Activated effector memory CD4-positive, alpha-beta T cell treated with Interleukin-2 at 50 U/mL for 16 hours (primary cell): ENCODE measurements around the gene RAMAC.
"Not testable (repeated sequence)": the region's sequence is repeated elsewhere in the genome, so short reads cannot be mapped to it uniquely, and the experiment has no call there.

ENCODE experiments used
- DNase-seq: peaks from one replicate; pipeline ENCODE4 v3.0.0-alpha.2; 2020

RAMAC gene

GRCh38 chr15:83016906-83017305, 30.9 kb downstream of the RAMAC start:
- DNase-seq: no peak

- no peak for DNase-seq
Measured at GRCh38 chr15:83018436-83018835, 32.4 kb downstream of the RAMAC start.

- DNase-seq: no peak
Measured at GRCh38 chr15:83030021-83030420, 44.0 kb downstream of the RAMAC start.

GRCh38 chr15:83031234-83031633, 45.2 kb downstream of the RAMAC start:
- DNase-seq: not testable (repeated sequence)

GRCh38 chr15:83036253-83036652, 50.2 kb downstream of the RAMAC start:
- DNase-seq: no peak

- no peak for DNase-seq
Measured at GRCh38 chr15:83039206-83039605, 53.2 kb downstream of the RAMAC start.
